ENCODE measurements around the gene TMEM69. TPM values are rescaled to one million over a fixed set of nuclear protein-coding genes. Genes with fewer than 3 reads are reported as not detected.

The TMEM69 gene
- total and polyA plus RNA-seq, 2 of the 13 experiments (the other 11 are each of a cell fraction or from before 2014, with no cell fraction given), result 25.4 to 135 TPM

DNA sequence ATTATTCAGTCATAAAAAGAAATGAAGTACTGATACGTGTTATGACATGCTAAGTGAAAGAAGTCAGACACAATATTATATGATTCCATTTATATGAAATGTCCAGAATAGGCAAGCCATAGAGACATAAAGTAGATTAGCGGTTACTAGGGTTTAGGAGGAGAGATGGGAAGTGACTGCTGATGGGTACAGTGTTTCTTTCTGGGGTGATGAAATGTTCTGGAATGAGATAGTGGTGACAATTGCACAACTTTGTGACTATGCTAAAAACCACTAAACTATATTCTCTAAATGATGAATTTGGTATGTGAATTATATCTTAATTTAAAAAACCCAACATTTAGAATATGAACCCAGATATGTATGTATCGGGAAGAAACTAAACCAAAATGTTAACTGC is 34.8 kb downstream of the TMEM69 start (continued):
- TF ChIP-seq, protein P1, sequence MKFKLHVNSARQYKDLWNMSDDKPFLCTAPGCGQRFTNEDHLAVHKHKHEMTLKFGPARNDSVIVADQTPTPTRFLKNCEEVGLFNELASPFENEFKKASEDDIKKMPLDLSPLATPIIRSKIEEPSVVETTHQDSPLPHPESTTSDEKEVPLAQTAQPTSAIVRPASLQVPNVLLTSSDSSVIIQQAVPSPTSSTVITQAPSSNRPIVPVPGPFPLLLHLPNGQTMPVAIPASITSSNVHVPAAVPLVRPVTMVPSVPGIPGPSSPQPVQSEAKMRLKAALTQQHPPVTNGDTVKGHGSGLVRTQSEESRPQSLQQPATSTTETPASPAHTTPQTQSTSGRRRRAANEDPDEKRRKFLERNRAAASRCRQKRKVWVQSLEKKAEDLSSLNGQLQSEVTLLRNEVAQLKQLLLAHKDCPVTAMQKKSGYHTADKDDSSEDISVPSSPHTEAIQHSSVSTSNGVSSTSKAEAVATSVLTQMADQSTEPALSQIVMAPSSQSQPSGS (CRISPR knock-in tag; IDR thresholded peaks at IDR 0.05), result no peak
- TF ChIP-seq, protein P2, sequence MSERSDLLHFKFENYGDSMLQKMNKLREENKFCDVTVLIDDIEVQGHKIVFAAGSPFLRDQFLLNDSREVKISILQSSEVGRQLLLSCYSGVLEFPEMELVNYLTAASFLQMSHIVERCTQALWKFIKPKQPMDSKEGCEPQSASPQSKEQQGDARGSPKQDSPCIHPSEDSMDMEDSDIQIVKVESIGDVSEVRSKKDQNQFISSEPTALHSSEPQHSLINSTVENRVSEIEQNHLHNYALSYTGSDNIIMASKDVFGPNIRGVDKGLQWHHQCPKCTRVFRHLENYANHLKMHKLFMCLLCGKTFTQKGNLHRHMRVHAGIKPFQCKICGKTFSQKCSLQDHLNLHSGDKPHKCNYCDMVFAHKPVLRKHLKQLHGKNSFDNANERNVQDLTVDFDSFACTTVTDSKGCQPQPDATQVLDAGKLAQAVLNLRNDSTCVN (CRISPR knock-in tag; IDR thresholded peaks at IDR 0.05; ENCODE audit: borderline replicate concordance), result no peak
- TF ChIP-seq HNF4A (CRISPR knock-in tag; IDR thresholded peaks at IDR 0.05), result no peak
- no peak for TF ChIP-seq ZFP36 (IDR thresholded peaks at IDR 0.05; ENCODE audit: borderline replicate concordance, low read depth, low read length, partially characterized antibody)
- no peak for TF ChIP-seq ZMYM4 (CRISPR knock-in tag; IDR thresholded peaks at IDR 0.05)
- TF ChIP-seq, protein P3, sequence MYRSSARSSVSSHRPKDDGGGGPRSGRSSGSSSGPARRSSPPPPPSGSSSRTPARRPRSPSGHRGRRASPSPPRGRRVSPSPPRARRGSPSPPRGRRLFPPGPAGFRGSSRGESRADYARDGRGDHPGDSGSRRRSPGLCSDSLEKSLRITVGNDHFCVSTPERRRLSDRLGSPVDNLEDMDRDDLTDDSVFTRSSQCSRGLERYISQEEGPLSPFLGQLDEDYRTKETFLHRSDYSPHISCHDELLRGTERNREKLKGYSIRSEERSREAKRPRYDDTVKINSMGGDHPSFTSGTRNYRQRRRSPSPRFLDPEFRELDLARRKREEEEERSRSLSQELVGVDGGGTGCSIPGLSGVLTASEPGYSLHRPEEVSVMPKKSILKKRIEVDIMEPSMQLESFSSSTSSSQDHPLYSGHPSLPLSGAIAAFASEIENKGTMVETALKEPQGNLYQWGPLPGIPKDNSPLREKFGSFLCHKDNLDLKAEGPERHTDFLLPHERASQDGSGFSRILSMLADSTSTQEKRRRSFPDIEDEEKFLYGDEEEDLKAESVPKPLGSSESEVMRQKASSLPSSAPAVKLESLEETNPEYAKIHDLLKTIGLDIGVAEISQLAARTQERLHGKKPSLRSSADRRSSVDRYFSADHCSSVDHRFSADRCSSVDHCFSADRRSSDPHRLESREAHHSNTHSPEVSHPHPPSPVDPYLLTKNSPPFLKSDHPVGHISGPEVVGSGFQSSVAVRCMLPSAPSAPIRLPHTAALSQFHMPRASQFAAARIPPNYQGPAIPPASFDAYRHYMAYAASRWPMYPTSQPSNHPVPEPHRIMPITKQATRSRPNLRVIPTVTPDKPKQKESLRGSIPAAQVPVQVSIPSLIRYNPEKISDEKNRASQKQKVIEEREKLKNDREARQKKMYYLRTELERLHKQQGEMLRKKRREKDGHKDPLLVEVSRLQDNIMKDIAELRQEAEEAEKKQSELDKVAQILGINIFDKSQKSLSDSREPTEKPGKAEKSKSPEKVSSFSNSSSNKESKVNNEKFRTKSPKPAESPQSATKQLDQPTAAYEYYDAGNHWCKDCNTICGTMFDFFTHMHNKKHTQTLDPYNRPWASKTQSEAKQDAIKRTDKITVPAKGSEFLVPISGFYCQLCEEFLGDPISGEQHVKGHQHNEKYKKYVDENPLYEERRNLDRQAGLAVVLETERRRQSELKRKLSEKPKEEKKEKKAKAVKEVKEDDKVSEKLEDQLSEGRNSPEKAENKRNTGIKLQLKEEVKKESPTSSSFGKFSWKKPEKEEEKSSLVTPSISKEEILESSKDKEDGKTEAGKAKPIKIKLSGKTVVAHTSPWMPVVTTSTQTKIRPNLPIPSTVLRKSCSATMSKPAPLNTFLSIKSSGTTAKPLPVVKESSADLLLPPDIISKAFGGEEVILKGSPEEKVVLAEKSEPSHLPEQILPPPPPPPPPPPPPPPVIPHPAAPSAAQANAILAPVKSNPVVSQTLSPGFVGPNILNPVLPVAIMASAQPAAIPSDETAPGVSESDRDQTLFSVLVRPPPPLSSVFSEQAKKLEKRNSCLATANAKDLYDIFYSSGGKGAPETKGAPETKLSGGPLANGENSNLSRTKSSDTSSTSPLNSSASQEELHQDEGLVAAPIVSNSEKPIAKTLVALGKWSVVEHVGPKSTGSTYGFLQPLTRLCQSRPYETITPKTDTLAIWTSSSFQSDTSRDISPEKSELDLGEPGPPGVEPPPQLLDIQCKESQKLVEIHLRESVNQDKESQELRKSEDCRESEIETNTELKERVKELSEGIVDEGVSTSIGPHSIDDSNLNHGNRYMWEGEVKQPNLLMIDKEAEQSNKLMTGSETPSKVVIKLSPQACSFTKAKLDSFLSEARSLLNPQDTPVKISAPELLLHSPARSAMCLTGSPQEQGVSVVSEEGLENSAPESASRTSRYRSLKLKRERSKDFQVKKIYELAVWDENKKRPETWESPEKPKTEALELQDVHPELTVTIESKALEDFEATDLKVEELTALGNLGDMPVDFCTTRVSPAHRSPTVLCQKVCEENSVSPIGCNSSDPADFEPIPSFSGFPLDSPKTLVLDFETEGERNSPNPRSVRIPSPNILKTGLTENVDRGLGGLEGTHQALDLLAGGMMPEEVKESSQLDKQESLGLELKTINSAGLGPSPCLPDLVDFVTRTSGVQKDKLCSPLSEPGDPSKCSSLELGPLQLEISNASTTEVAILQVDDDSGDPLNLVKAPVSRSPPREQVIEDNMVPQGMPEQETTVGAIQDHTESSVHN (CRISPR knock-in tag; IDR thresholded peaks at IDR 0.05), result no peak
- TF ChIP-seq, protein P4, sequence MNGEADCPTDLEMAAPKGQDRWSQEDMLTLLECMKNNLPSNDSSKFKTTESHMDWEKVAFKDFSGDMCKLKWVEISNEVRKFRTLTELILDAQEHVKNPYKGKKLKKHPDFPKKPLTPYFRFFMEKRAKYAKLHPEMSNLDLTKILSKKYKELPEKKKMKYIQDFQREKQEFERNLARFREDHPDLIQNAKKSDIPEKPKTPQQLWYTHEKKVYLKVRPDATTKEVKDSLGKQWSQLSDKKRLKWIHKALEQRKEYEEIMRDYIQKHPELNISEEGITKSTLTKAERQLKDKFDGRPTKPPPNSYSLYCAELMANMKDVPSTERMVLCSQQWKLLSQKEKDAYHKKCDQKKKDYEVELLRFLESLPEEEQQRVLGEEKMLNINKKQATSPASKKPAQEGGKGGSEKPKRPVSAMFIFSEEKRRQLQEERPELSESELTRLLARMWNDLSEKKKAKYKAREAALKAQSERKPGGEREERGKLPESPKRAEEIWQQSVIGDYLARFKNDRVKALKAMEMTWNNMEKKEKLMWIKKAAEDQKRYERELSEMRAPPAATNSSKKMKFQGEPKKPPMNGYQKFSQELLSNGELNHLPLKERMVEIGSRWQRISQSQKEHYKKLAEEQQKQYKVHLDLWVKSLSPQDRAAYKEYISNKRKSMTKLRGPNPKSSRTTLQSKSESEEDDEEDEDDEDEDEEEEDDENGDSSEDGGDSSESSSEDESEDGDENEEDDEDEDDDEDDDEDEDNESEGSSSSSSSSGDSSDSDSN (CRISPR knock-in tag; IDR thresholded peaks at IDR 0.05), result no peak

All from HepG2 (cell line).